ENCODE measurements around the gene USP22. TPM values are rescaled to one million over a fixed set of nuclear protein-coding genes. Genes with fewer than 3 reads are reported as not detected.
A peak's percentile ranks its signal among the peaks of the same experiment; 100 is the strongest.

Gene USP22
- total RNA-seq, 4 donors from 2014 or later, result 127 to 262 (median 197) TPM

DNA sequence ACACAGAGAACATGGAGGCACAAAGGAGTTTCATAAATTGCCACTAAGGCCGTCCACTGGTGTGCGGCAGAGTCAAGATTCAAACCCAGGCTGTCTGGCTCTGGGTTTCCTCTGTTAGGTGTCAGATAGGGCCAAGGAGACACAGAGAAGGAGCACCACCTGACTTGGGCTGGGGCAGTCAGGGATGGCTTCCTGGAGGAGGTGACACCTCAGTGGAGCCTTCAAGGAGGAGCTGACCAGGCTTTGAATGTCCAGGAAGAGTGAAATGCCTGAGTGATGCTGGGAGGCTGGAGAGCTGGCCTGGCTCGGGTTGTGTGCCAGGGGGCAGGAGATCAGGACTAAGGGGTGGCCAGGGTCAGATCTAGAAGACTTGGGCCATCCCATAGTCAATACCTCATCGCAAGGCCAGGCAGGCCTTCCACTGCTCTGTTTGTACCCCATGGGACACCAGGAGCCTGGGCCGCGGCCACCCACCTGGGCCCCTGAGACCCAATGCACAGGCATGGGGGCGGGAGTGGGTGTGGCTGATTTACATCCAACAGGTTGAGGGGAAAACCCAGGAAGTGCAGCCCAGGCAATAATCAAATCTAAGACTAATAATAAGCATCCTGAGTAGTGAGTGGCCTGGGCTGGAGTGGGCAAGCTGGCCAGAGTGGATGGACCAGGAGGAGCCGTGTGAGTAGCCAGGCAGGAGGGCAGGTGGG, 73.7 kb downstream of the USP22 start:
- intact Hi-C loops (cut with DNase I), result no loop called here
- no peak for TF ChIP-seq POLR2A (IDR thresholded peaks at IDR 0.05)
- TF ChIP-seq, protein P1, sequence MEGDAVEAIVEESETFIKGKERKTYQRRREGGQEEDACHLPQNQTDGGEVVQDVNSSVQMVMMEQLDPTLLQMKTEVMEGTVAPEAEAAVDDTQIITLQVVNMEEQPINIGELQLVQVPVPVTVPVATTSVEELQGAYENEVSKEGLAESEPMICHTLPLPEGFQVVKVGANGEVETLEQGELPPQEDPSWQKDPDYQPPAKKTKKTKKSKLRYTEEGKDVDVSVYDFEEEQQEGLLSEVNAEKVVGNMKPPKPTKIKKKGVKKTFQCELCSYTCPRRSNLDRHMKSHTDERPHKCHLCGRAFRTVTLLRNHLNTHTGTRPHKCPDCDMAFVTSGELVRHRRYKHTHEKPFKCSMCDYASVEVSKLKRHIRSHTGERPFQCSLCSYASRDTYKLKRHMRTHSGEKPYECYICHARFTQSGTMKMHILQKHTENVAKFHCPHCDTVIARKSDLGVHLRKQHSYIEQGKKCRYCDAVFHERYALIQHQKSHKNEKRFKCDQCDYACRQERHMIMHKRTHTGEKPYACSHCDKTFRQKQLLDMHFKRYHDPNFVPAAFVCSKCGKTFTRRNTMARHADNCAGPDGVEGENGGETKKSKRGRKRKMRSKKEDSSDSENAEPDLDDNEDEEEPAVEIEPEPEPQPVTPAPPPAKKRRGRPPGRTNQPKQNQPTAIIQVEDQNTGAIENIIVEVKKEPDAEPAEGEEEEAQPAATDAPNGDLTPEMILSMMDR (IDR thresholded peaks at IDR 0.05), result no peak
- Histone ChIP-seq H3K36me3 (no peaks in the 10 kb centered on the region), H3K4me3 (replicated peaks in 1 of 3) (no peak overlapping the region), H3K27me3 (no peaks in the 10 kb centered on the region), H3K27ac (no peak overlapping the region), H3K4me1 (no peaks in the 10 kb centered on the region), H3K9me3 (no peaks in the 10 kb centered on the region)
- WGBS, 2 donors, result 94 to 100% methylated on average over 7 to 8 of the region's 8 CpGs
- DNase-seq, result no peak

DNA sequence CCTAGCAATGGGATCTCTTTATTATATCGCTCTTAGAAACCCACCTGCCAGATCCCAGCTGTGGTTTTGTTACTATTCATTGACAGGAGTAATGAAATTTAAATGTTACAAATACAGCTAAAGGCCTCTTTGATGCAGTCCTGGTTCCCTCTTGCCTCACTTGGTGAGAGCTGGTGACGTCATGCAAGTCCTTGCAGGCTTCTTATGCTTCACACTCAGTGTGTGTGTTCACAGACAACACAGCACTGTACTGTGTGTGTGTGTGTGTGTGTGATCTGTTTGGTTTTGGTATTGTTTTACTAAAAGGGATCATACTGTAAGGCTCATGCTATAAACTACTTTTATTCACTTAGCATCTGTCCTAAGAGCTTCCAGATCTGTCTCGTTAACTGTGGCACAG, 75.0 kb downstream of the USP22 start:
- 87 to 89% methylated on average over 3 of the region's 3 CpGs for WGBS, 2 donors
- Histone ChIP-seq H3K27me3 (no peaks in the 10 kb centered on the region), H3K36me3 (no peaks in the 10 kb centered on the region), H3K4me1 (no peaks in the 10 kb centered on the region), H3K27ac (no peak overlapping the region), H3K9me3 (no peaks in the 10 kb centered on the region), H3K4me3 (replicated peaks in 1 of 3) (no peak overlapping the region)
- intact Hi-C loops (cut with DNase I), result no loop called here
- TF ChIP-seq, protein P1 (IDR thresholded peaks at IDR 0.05), result no peak
- no peak for TF ChIP-seq POLR2A (IDR thresholded peaks at IDR 0.05)
- DNase-seq, result no peak

DNA sequence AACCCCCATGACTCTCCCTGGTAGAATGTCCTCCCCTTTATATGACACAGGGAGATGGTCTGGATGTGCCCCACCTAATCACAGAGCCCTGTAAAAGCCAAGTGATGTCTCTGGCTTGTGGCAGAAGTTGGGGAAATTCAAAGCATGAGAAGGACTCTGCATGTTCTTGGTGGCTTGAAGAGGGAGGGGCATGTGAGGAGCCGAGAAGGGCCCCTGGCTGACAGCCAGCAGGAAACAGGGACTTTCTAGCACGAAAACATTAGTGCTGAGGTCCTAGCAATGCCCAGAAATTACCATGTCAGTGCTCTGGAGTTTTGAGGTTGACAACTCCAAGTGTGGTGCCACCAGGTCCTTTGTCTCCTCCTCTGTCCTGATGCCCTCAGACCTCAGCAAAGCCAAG, 75.9 kb downstream of the USP22 start:
- WGBS, 2 donors, result 7 to 9% methylated on average over 2 of the region's 2 CpGs
- H3K4me3 ChIP-seq (replicated peaks in 1 of 3), result no peak overlapping the region
- H3K4me1 ChIP-seq, result no peaks in the 10 kb centered on the region
- no peak overlapping the region for H3K27ac ChIP-seq
- H3K9me3 ChIP-seq, result no peaks in the 10 kb centered on the region
- intact Hi-C loops (cut with DNase I), result no loop called here
- H3K27me3 ChIP-seq, result no peaks in the 10 kb centered on the region
- H3K36me3 ChIP-seq, result no peaks in the 10 kb centered on the region
- DNase-seq, result peak; percentile 31 to 47
- TF ChIP-seq, protein P1 (IDR thresholded peaks at IDR 0.05), result no peak
- TF ChIP-seq POLR2A (IDR thresholded peaks at IDR 0.05), result no peak

DNA sequence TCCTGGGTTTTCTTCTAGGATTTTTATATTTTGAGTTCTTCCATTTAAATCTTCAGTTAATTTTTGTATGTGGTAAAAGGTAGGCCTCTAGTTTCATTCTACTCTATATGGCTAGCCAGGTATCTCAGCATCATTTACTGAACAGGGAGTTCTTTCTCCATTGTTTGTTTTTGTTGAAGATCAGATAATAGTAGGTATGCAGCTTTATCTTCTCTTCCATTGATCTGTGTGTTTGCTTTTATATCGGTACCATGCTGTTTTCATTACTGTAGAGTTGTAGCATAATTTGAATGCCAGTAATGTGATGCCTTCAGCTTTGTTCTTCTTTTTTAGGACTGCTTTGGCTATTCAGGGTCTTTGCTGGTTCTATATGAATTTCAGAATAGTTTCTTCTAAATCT, 77.3 kb downstream of the USP22 start:
- Histone ChIP-seq H3K27me3 (no peaks in the 10 kb centered on the region), H3K4me3 (replicated peaks in 1 of 3) (no peak overlapping the region), H3K27ac (no peak overlapping the region), H3K36me3 (no peaks in the 10 kb centered on the region), H3K9me3 (no peaks in the 10 kb centered on the region), H3K4me1 (no peaks in the 10 kb centered on the region)
- 63 to 70% methylated on average over 1 of the region's 1 CpG for WGBS, 2 donors
- no peak for DNase-seq
- no peak for TF ChIP-seq POLR2A (IDR thresholded peaks at IDR 0.05)
- TF ChIP-seq, protein P1 (IDR thresholded peaks at IDR 0.05), result no peak
- intact Hi-C loops (cut with DNase I), result no loop called here

DNA sequence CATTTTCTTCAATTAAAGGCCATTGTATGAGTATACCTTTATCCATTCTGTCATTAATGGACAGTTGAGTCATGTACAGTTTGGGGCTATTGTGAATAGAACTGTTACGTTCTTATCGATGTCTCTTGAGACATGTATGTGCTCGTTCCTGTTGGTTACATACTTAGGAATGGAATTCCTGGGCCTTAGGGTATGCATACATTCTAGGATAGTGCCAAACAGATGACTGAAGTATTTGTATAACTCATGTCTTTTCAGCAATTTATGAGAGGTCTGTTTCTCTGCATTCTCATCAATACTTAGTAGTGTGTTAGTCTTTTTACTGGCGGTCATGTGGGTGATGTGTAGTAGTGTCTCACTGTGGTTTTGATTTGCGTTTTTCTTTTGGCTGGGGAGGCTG, 81.2 kb downstream of the USP22 start:
- H3K36me3 ChIP-seq, result no peaks in the 10 kb centered on the region
- H3K4me3 ChIP-seq (replicated peaks in 1 of 3), result no peak overlapping the region
- intact Hi-C loops (cut with DNase I), result no loop called here
- H3K27ac ChIP-seq, result no peak overlapping the region
- WGBS, 2 donors, result 77 to 83% methylated on average over 5 of the region's 5 CpGs
- no peak for DNase-seq
- H3K4me1 ChIP-seq, result no peaks in the 10 kb centered on the region
- H3K9me3 ChIP-seq, result no peaks in the 10 kb centered on the region
- TF ChIP-seq POLR2A (IDR thresholded peaks at IDR 0.05), result no peak
- TF ChIP-seq, protein P1 (IDR thresholded peaks at IDR 0.05), result no peak
- no peaks in the 10 kb centered on the region for H3K27me3 ChIP-seq

All from thyroid gland (tissue), 4 donors.